H1 (cell line): ENCODE data around the gene WDR90. TPM values are rescaled to one million over a fixed set of nuclear protein-coding genes. Genes with fewer than 3 reads are reported as not detected.

Source experiments
- CTCF ChIA-PET: fragments of 300-600 bp; sonication (Branson Sonifier 250); formaldehyde crosslinking; loops from one replicate; lab custom pipeline; 2021; ENCODE audit not compliant: partially characterized antibody; lab: Charles Lee
- POLR2A ChIA-PET: fragments of 300-600 bp; sonication (Branson Sonifier 250); formaldehyde crosslinking; loops from one replicate; lab custom pipeline; 2021; ENCODE audit warnings: inconsistent platforms; ENCODE audit not compliant: partially characterized antibody; lab: Charles Lee
- DNase-seq, 2 experiments: peaks; one replicate each; pipeline versions ENCODE4 v3.0.0 to v3.0.0-alpha.2; 2010 to 2022; ENCODE audit warnings: low spot score in 2 of 2, low read depth in 1 of 2, mixed read lengths in 1 of 2
- FAIRE-seq: peaks from 2 replicates; lab custom pipeline; 2011; peaks lifted over from hg19 to GRCh38; lab: Jason Lieb, UNC
- H2AFZ ChIP-seq: 2 replicates; pipeline ENCODE4 v1.8.1; 2012; ENCODE audit warnings: low read length, inconsistent platforms
- H2AK5ac ChIP-seq: 2 replicates; pipeline ENCODE4 v1.6.1; 2013; ENCODE audit warnings: low read depth, low read length
- H2BK120ac ChIP-seq: replicated peaks from 2 replicates; pipeline ENCODE3; 2013; ENCODE audit warnings: low read depth, low read length, inconsistent platforms
- H2BK12ac ChIP-seq: 2 replicates; pipeline ENCODE4 v1.6.1; 2013; ENCODE audit warnings: low read depth, low read length
- H2BK15ac ChIP-seq: 2 replicates; pipeline ENCODE4 v1.6.1; 2013; ENCODE audit warnings: low read length
- H2BK20ac ChIP-seq: 2 replicates; pipeline ENCODE4 v1.6.1; 2013; ENCODE audit warnings: low read length
- H2BK5ac ChIP-seq: 2 replicates; pipeline ENCODE4 v1.6.1; 2013; ENCODE audit warnings: low read depth, low read length
- H3K14ac ChIP-seq: 2 replicates; pipeline ENCODE4 v1.6.1; 2013; ENCODE audit warnings: inconsistent platforms; ENCODE audit not compliant: insufficient read length
- H3K18ac ChIP-seq: 2 replicates; pipeline ENCODE4 v1.6.1; 2013; ENCODE audit warnings: low read length; ENCODE audit errors: extremely low read depth
- H3K23ac ChIP-seq: 2 replicates; pipeline ENCODE4 v1.6.1; 2013; ENCODE audit warnings: inconsistent platforms; ENCODE audit not compliant: insufficient read length
- H3K23me2 ChIP-seq: 2 replicates; pipeline ENCODE4 v1.6.1; 2013; ENCODE audit warnings: low read depth, low read length
- H3K27ac ChIP-seq: 2 replicates; pipeline ENCODE4 v1.6.1; 2011; ENCODE audit warnings: low read depth, low read length, inconsistent platforms
- H3K27me3 ChIP-seq, 4 experiments: replicated peaks in 1 of 4; 1 replicate in 1 of 4; 2 replicates in 3 of 4; pipeline versions ENCODE4 v1.6.1 to v1.8.1; 2011 to 2013; ENCODE audit warnings: low read length in 3 of 4, mild to moderate bottlenecking in 3 of 4, inconsistent platforms in 2 of 4, mixed read lengths in 2 of 4, moderate library complexity in 1 of 4; ENCODE audit not compliant: control insufficient read depth in 3 of 4, insufficient read depth in 3 of 4; ENCODE audit errors: extremely low read depth in 1 of 4
- H3K36me3 ChIP-seq, 4 experiments: 2 replicates each; pipeline versions ENCODE4 v1.6.1 to v1.8.1; 2011 to 2013; ENCODE audit warnings: mild to moderate bottlenecking in 4 of 4, low read length in 3 of 4, moderate library complexity in 2 of 4, control low read depth in 1 of 4, inconsistent platforms in 1 of 4; ENCODE audit not compliant: insufficient read depth in 4 of 4, control insufficient read depth in 2 of 4
- H3K4ac ChIP-seq: replicated peaks from 2 replicates; pipeline ENCODE3; 2013; ENCODE audit warnings: low read length, low read depth, mixed read lengths, inconsistent platforms; ENCODE audit not compliant: insufficient read length
- H3K4me1 ChIP-seq, 4 experiments: replicated peaks in 1 of 4; 1 replicate in 1 of 4; 2 replicates in 3 of 4; pipeline versions ENCODE4 v1.6.1 to v1.8.1; 2011 to 2013; ENCODE audit warnings: low read length in 3 of 4, inconsistent platforms in 2 of 4, mixed read lengths in 1 of 4; ENCODE audit not compliant: insufficient read depth in 4 of 4, control insufficient read depth in 3 of 4
- H3K4me2 ChIP-seq, 2 experiments: 2 replicates each; pipeline versions ENCODE4 v1.6.1 to v1.8.1; 2011 to 2013; ENCODE audit warnings: low read depth in 2 of 2, low read length in 2 of 2, control low read depth in 1 of 2, inconsistent platforms in 1 of 2, mild to moderate bottlenecking in 1 of 2; ENCODE audit not compliant: insufficient read depth in 1 of 2
- H3K4me3 ChIP-seq, 4 experiments: fragments of 200-600, 300-600 bp in 1 of 4; sonication (generic), shearing (Covaris generic), sonication (Bioruptor Twin) in 1 of 4; 2 replicates each; pipeline versions ENCODE4 v1.5.1 to v1.8.1; 2011 to 2016; ENCODE audit warnings: low read length in 4 of 4, low read depth in 3 of 4, control low read depth in 2 of 4, inconsistent platforms in 2 of 4, mild to moderate bottlenecking in 2 of 4, mixed read lengths in 1 of 4, moderate library complexity in 1 of 4; ENCODE audit not compliant: insufficient read depth in 2 of 4; ENCODE audit errors: extremely low read depth in 1 of 4
- H3K56ac ChIP-seq: replicated peaks from 2 replicates; pipeline ENCODE3; 2013; ENCODE audit warnings: low read depth, mild to moderate bottlenecking, mixed read lengths, low read length, inconsistent platforms; ENCODE audit not compliant: insufficient read length
- H3K79me1 ChIP-seq: 2 replicates; pipeline ENCODE4 v1.6.1; 2013; ENCODE audit warnings: low read depth, low read length, control low read depth
- H3K79me2 ChIP-seq, 2 experiments: 2 replicates each; pipeline versions ENCODE4 v1.6.1 to v1.8.1; 2012 to 2013; ENCODE audit warnings: low read length in 2 of 2, mild to moderate bottlenecking in 2 of 2, inconsistent platforms in 1 of 2; ENCODE audit not compliant: insufficient read depth in 2 of 2, control insufficient read depth in 1 of 2
- H3K9ac ChIP-seq, 4 experiments: replicated peaks in 1 of 4; 1 replicate in 1 of 4; 2 replicates in 3 of 4; pipeline versions ENCODE4 v1.6.1 to v1.8.1; 2011 to 2013; ENCODE audit warnings: low read depth in 3 of 4, low read length in 3 of 4, control low read depth in 2 of 4, mild to moderate bottlenecking in 2 of 4, moderate library complexity in 2 of 4, inconsistent platforms in 1 of 4; ENCODE audit errors: extremely low read depth in 1 of 4
- H3K9me3 ChIP-seq, 2 experiments: 2 replicates each; pipeline versions ENCODE4 v1.6.1 to v1.8.1; 2012 to 2013; ENCODE audit warnings: mild to moderate bottlenecking in 2 of 2, moderate library complexity in 2 of 2, control low read depth in 1 of 2, inconsistent platforms in 1 of 2, low read depth in 1 of 2, low read length in 1 of 2, mixed read lengths in 1 of 2; ENCODE audit not compliant: insufficient read depth in 2 of 2
- H4K20me1 ChIP-seq, 2 experiments: replicated peaks in 1 of 2; 2 replicates each; pipeline versions ENCODE3 to v1.8.1; 2011 to 2013; ENCODE audit warnings: inconsistent platforms in 2 of 2, low read length in 2 of 2, mild to moderate bottlenecking in 1 of 2; ENCODE audit not compliant: insufficient read depth in 2 of 2, control insufficient read depth in 1 of 2
- H4K5ac ChIP-seq: 2 replicates; pipeline ENCODE4 v1.6.1; 2013; ENCODE audit warnings: low read length, low read depth, mixed read lengths, inconsistent platforms; ENCODE audit not compliant: insufficient read length
- H4K8ac ChIP-seq: 2 replicates; pipeline ENCODE4 v1.8.0; 2013; ENCODE audit warnings: mild to moderate bottlenecking, moderate library complexity, low read length, inconsistent platforms; ENCODE audit not compliant: insufficient read depth; ENCODE audit errors: extremely low read depth
- H4K91ac ChIP-seq: replicated peaks from 2 replicates; pipeline ENCODE3; 2013; ENCODE audit warnings: low read length, mixed read lengths, inconsistent platforms; ENCODE audit not compliant: insufficient read length
- ATF2 ChIP-seq: IDR thresholded peaks from 2 replicates; pipeline ENCODE4 v1.6.1; 2012; ENCODE audit warnings: low read length, inconsistent platforms
- CEBPB ChIP-seq: IDR thresholded peaks from 2 replicates; pipeline ENCODE4 v1.6.1; 2012; ENCODE audit warnings: low read depth, low read length
- EZH2 ChIP-seq: fragments of 200-600 bp; sonication (generic); IDR thresholded peaks from 2 replicates; pipeline ENCODE4 v1.7.1; 2012; ENCODE audit warnings: low read depth, mild to moderate bottlenecking, moderate library complexity, low read length, inconsistent platforms; ENCODE audit not compliant: severe bottlenecking
- GABPA ChIP-seq: IDR thresholded peaks from 2 replicates; pipeline ENCODE4 v1.6.1; 2011; ENCODE audit warnings: mild to moderate bottlenecking, low read length, moderate library complexity, borderline replicate concordance; ENCODE audit not compliant: insufficient read depth
- JUND ChIP-seq: IDR thresholded peaks from 2 replicates; pipeline ENCODE4 v1.6.1; 2011; ENCODE audit warnings: mild to moderate bottlenecking, improper control_type of control experiment, low read length
- PHF8 ChIP-seq: fragments of 200-600 bp; sonication (generic); conservative IDR thresholded peaks from 2 replicates; pipeline ENCODE4 v1.7.1; 2012; ENCODE audit warnings: low read depth, mild to moderate bottlenecking, inconsistent platforms, low read length, moderate library complexity
- SIN3A ChIP-seq, 2 experiments: IDR thresholded peaks in 1 of 2; conservative IDR thresholded peaks in 1 of 2; 2 replicates each; pipeline ENCODE4 v1.6.1; 2011 to 2012; ENCODE audit warnings: low read length in 2 of 2, improper control_type of control experiment in 1 of 2, low read depth in 1 of 2, mild to moderate bottlenecking in 1 of 2
- YY1 ChIP-seq: IDR thresholded peaks from 2 replicates; pipeline ENCODE4 v1.6.1; 2011; ENCODE audit warnings: low read depth, mild to moderate bottlenecking, low read length
- WGBS, 2 experiments: shearing (Covaris generic) in 1 of 2; methylation state at CpG; one replicate each; pipeline versions ENCODE4 v1.1.6 to v1.1.7; 2013 to 2015; ENCODE audit warnings: low lambda C conversion rate in 2 of 2, mixed read lengths in 2 of 2, inconsistent platforms in 1 of 2, low coverage in 1 of 2, missing lambda C conversion rate in 1 of 2; ENCODE audit not compliant: insufficient replicate concordance in 2 of 2, insufficient coverage in 1 of 2, insufficient read length in 1 of 2; ENCODE audit errors: extremely low coverage in 1 of 2, missing lambda C conversion rate in 1 of 2; 5-methylcytosine and 5-hydroxymethylcytosine counted together
- polyA plus RNA-seq, 7 experiments: library from polyadenylated mRNA; depleted of rRNA in 3 of 7; stranded (reverse) in 5 of 7; unstranded in 2 of 7; fragments of >200 nt in 5 of 7; fragments of 200-250 nt in 2 of 7; gene quantifications; 1 replicate in 5 of 7; 2 replicates in 1 of 7; 4 replicates in 1 of 7; pipeline versions ENCODE4 v1.2.1 to v1.2.3, GENCODE V29; 2011 to 2013; ENCODE audit warnings: missing spikeins in 2 of 7, mixed read lengths in 2 of 7
- total RNA-seq: library from RNA; stranded (reverse); fragmentation: NEBNext Ultra II Directional; extraction: Animal tissue kit (Norgen Biotek cat#: 25700); gene quantifications from 2 replicates; pipeline ENCODE4 v1.2.1, GENCODE V29; 2021
- TF ChIP-seq, protein P1 (sequence below): IDR thresholded peaks from 2 replicates; pipeline ENCODE4 v1.6.1; 2011; ENCODE audit warnings: low read depth, mild to moderate bottlenecking, low read length; ENCODE audit not compliant: insufficient read depth

WDR90 gene
- total and polyA plus RNA-seq, 2 of the 8 experiments (the other 6 are each of a cell fraction or from before 2014, with no cell fraction given), result 24.0 to 47.2 TPM

- no peaks in the 10 kb centered on the region for H3K23me2 ChIP-seq
- no peak overlapping the region for H4K5ac ChIP-seq
- H3K18ac ChIP-seq, result no peak overlapping the region
- ChIA-PET POLR2A (interaction anchor here (0.7 to 17.4 kb wide), 7 partner anchors 9 to 72 kb away, joined by 3 to 214 read pairs (median 6); partner anchors contain the start of genes JMJD8, RHBDL1, STUB1 and WDR90), CTCF (interaction anchor here (0.6 to 11.3 kb wide), 14 partner anchors 9 to 268 kb away, joined by 3 to 104 read pairs (median 5); partner anchors contain the start of genes METTL26, RHBDL1 and WDR90)
- no peaks in the 10 kb centered on the region for H4K20me1 ChIP-seq
- no peak overlapping the region for H2AK5ac ChIP-seq
- H4K8ac ChIP-seq, result peak overlapping the region; percentile 25; the same call in 1 of the 2 replicates
- H2BK15ac ChIP-seq, result no peak overlapping the region
- no peak for DNase-seq
- H3K79me1 ChIP-seq, result no peaks in the 10 kb centered on the region
- no peak overlapping the region for H3K23ac ChIP-seq
- no peak overlapping the region for H2AFZ ChIP-seq
- 89% methylated on average over 17 of the region's 20 CpGs; no CpG with 5 or more reads in 1 of the 2 experiments for WGBS, 2 experiments
- no peak overlapping the region for H2BK120ac ChIP-seq
- no peak for FAIRE-seq
- no peak overlapping the region for H4K91ac ChIP-seq
- H2BK5ac ChIP-seq, result no peak overlapping the region
- no peak overlapping the region for H3K4ac ChIP-seq
- H3K27me3 ChIP-seq, result no peaks in the 10 kb centered on the region
- H3K4me1 ChIP-seq, result peaks cover 0 to 8% (median 1%) of the 10 kb centered on the region in 4 experiments; a peak in 4 of 7 replicates
- H3K36me3 ChIP-seq, result peaks cover 0 to 34% (median 1%) of the 10 kb centered on the region in 4 experiments; a peak in 3 of 8 replicates
- H3K27ac ChIP-seq, result no peak overlapping the region
- H2BK12ac ChIP-seq, result no peak overlapping the region
- TF ChIP-seq JUND, result no peak
- no peak for TF ChIP-seq PHF8
- TF ChIP-seq, protein P1, sequence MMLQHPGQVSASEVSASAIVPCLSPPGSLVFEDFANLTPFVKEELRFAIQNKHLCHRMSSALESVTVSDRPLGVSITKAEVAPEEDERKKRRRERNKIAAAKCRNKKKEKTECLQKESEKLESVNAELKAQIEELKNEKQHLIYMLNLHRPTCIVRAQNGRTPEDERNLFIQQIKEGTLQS, result no peak
- no peak for TF ChIP-seq SIN3A (conservative IDR thresholded peaks at IDR 0.05 in 1 of 2, IDR thresholded peaks at IDR 0.05 in 1 of 2; ENCODE audit: low read depth in 1 of 2, low read length in 2 of 2)
- TF ChIP-seq ATF2, result no peak
- TF ChIP-seq EZH2, result no peak
- no peak for TF ChIP-seq CEBPB
- TF ChIP-seq GABPA, result no peak
- no peak for TF ChIP-seq YY1
- H3K9me3 ChIP-seq, result no peaks in the 10 kb centered on the region
- H3K79me2 ChIP-seq, result no peaks in the 10 kb centered on the region
- no peak overlapping the region for H3K9ac ChIP-seq
- no peak overlapping the region for H2BK20ac ChIP-seq
- no peak overlapping the region for H3K56ac ChIP-seq
- no peak overlapping the region for H3K4me2 ChIP-seq
- no peak overlapping the region for H3K4me3 ChIP-seq
- H3K14ac ChIP-seq, result no peak overlapping the region
Observed at GRCh38 chr16:659618-660017, 10.5 kb downstream of the WDR90 start.
